ENCODE measurements around the gene RGS6. TPM values are rescaled to one million over a fixed set of nuclear protein-coding genes. Genes with fewer than 3 reads are reported as not detected.
"Not testable (repeated sequence)": the region's sequence is repeated elsewhere in the genome, so short reads cannot be mapped to it uniquely, and the experiment has no call there.

The RGS6 gene
- total RNA-seq, 3 donors from 2014 or later: 3.4 to 9.2 (median 4.5) TPM

DNA sequence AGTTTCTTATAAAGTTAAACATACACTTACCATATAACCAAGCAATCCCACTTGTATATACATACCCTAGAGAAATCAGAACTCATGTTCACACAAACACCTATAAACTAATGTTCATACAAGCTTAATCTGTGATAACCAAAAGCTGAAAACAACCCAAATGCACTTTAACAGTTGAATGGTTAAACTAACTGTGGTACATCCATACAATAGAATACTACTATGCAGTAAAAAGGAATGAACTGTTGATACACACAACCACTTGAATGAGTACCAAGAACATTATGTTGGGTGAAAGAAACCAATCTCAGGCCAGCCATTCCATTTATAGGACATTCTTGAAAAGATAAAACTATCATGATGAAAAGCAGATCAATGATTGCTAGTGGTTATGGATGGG, 534.1 kb downstream of the RGS6 start:
- Histone ChIP-seq H3K27ac (no peak overlapping the region), H3K36me3 (no peaks in the 10 kb centered on the region), H3K27me3 (no peaks in the 10 kb centered on the region), H3K4me3 (no peak overlapping the region), H3K9me3 (peaks cover 0 to 8% of the 10 kb centered on the region in 2 donors), H3K4me1 (no peaks in the 10 kb centered on the region)
- TF ChIP-seq POLR2AphosphoS5 (IDR thresholded peaks at IDR 0.05): no peak
- TF ChIP-seq, protein P1, sequence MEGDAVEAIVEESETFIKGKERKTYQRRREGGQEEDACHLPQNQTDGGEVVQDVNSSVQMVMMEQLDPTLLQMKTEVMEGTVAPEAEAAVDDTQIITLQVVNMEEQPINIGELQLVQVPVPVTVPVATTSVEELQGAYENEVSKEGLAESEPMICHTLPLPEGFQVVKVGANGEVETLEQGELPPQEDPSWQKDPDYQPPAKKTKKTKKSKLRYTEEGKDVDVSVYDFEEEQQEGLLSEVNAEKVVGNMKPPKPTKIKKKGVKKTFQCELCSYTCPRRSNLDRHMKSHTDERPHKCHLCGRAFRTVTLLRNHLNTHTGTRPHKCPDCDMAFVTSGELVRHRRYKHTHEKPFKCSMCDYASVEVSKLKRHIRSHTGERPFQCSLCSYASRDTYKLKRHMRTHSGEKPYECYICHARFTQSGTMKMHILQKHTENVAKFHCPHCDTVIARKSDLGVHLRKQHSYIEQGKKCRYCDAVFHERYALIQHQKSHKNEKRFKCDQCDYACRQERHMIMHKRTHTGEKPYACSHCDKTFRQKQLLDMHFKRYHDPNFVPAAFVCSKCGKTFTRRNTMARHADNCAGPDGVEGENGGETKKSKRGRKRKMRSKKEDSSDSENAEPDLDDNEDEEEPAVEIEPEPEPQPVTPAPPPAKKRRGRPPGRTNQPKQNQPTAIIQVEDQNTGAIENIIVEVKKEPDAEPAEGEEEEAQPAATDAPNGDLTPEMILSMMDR (IDR thresholded peaks at IDR 0.05): no peak
- no peak for TF ChIP-seq POLR2A (IDR thresholded peaks at IDR 0.05)
- no peak for DNase-seq (ENCODE audit: low spot score in 2 of 2)
- intact Hi-C loops (cut with DNase I; ENCODE audit: low total_unique reads): no loop called here

- Histone ChIP-seq H3K27me3 (no peaks in the 10 kb centered on the region), H3K27ac (no peak overlapping the region), H3K36me3 (no peaks in the 10 kb centered on the region), H3K9me3 (peaks cover 0 to 3% of the 10 kb centered on the region in 2 donors), H3K4me3 (no peak overlapping the region), H3K4me1 (peaks cover 0 to 2% of the 10 kb centered on the region in 2 donors)
- DNase-seq (ENCODE audit: low spot score in 2 of 2): no peak
- no peak for TF ChIP-seq POLR2AphosphoS5 (IDR thresholded peaks at IDR 0.05)
- TF ChIP-seq, protein P1 (IDR thresholded peaks at IDR 0.05): no peak
- no peak for TF ChIP-seq POLR2A (IDR thresholded peaks at IDR 0.05)
- intact Hi-C loops (cut with DNase I; ENCODE audit: low total_unique reads): no loop called here
Observed at GRCh38 chr14:72471346-72471745, 539.1 kb downstream of the RGS6 start.

DNA sequence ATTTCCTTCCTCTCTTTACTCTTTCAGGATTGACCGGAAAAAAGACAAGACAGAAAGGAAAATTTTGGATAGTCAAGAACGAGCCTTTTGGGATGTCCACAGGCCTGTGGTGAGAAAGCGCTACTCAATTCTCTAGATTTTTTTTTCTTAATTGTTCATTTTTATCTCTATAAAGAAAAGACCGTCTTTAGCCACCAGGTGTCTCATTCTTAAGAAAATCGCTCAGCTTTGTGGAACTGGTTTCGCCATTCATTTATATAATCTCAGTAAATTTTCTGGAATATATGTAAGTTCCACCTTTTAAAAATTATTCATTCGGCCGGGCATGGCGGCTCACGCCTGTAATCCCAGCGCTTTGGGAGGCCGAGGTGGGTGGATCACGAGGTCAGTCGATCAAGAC, 540.6 kb downstream of the RGS6 start:
- DNase-seq (ENCODE audit: low spot score in 2 of 2): no peak
- H3K36me3 ChIP-seq: no peaks in the 10 kb centered on the region
- peaks cover 0 to 4% of the 10 kb centered on the region in 2 donors for H3K4me1 ChIP-seq
- no peak for TF ChIP-seq POLR2AphosphoS5 (IDR thresholded peaks at IDR 0.05)
- no peak for TF ChIP-seq POLR2A (IDR thresholded peaks at IDR 0.05)
- TF ChIP-seq, protein P1 (IDR thresholded peaks at IDR 0.05): no peak
- no peak overlapping the region for H3K4me3 ChIP-seq
- H3K9me3 ChIP-seq: no peaks in the 10 kb centered on the region
- H3K27me3 ChIP-seq: no peaks in the 10 kb centered on the region
- no peak overlapping the region for H3K27ac ChIP-seq
- intact Hi-C loops (cut with DNase I; ENCODE audit: low total_unique reads): no loop called here

DNA sequence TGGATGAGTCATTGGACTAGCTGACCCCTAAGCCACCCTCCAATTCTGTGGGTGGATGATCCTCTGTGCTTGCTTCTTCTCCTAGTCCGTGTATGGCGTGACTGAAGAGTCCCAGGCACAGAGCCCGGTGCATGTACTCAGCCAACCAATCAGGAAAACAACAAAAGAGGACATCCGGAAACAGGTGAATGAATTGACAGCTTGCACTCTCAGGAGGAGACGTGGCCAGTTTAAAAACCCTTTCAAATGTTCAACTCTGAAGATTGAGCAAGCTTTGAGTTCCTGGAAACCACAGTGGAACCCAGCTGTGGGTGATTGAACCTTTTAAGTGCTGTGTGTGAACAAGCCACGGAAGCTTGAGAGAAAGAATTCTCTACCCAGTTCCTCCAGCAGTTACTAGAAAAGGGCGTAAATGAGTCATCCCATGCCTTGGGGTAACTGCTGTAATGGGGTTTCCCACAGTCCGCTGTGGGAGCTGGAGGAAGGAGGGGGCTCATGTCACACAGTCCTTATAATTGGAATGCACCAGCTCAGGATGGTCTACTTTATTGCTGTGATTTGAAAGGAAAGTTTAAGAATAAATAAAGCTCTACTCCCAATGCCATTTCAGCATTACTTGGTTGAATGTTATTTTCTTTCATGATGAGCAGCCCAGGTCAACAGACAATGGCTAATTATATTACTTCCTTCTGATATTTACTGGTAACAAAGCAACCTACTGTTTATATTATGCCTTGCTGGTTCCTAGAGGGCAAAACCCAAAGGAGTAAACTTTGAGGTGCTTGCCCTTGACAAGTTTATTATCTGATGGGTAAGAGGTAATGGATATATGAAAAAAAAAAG, 544.6 kb downstream of the RGS6 start:
- DNase-seq (ENCODE audit: low spot score in 2 of 2): peak in 1 of 2 donors; percentile 62
- intact Hi-C loops (cut with DNase I; ENCODE audit: low total_unique reads): no loop called here
- TF ChIP-seq POLR2A (IDR thresholded peaks at IDR 0.05): no peak
- TF ChIP-seq, protein P1 (IDR thresholded peaks at IDR 0.05): no peak
- TF ChIP-seq POLR2AphosphoS5 (IDR thresholded peaks at IDR 0.05): no peak
- Histone ChIP-seq H3K36me3 (no peaks in the 10 kb centered on the region), H3K27ac (peak overlapping the region; percentile 69), H3K9me3 (no peaks in the 10 kb centered on the region), H3K4me3 (peak overlapping the region in 1 of 3 donors; percentile 31), H3K4me1 (peaks cover 0 to 4% of the 10 kb centered on the region in 2 donors), H3K27me3 (no peaks in the 10 kb centered on the region)

DNA sequence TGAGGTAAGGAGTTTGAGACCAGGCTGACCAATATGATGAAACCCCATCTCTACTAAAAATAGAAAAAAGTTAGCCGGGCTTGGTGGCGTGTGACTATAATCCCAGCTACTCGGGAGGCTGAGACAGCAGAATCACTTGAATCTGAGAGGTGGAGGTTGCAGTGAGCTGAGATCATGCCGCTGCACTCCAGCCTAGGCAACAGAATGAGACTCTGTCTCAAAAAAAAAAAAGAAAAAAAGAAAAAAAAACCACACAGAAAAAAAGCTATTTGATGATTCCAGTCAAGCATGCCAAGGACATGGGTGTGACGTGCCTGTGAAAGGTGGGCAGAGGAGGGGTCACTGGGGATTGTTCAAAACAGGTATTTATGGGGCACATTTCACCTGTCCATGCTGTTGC, 545.3 kb downstream of the RGS6 start:
- H3K36me3 ChIP-seq; H3K27me3 ChIP-seq; DNase-seq (ENCODE audit: low spot score in 2 of 2); H3K4me1 ChIP-seq; H3K9me3 ChIP-seq; H3K4me3 ChIP-seq; intact Hi-C loops (cut with DNase I; ENCODE audit: low total_unique reads): not testable (repeated sequence)
- H3K27ac ChIP-seq: peak overlapping the region; percentile 69

Measured in breast epithelium (tissue), 4 donors.